Kidney (tissue), 14 donors: ENCODE measurements around the gene SPON1. TPM values are rescaled to one million over a fixed set of nuclear protein-coding genes. Genes with fewer than 3 reads are reported as not detected.
A peak's percentile ranks its signal among the peaks of the same experiment; 100 is the strongest.

ENCODE experiments used
- DNase-seq, 5 donors: peaks; one replicate each; pipeline ENCODE4 v3.0.0-alpha.2; 2013 to 2020
- FAIRE-seq: peaks from 2 replicates; lab custom pipeline; 2012; peaks lifted over from hg19 to GRCh38; lab: Jason Lieb, UNC
- H3K27ac ChIP-seq, 2 donors: one replicate each; pipeline ENCODE4 v1.7.0; 2013; ENCODE audit warnings: low read depth in 2 of 2, low read length in 2 of 2, inconsistent platforms in 1 of 2
- H3K27me3 ChIP-seq: one replicate; pipeline ENCODE4 v1.7.1; 2013; ENCODE audit warnings: low read length, inconsistent platforms; ENCODE audit not compliant: control insufficient read depth, insufficient read depth
- H3K36me3 ChIP-seq, 3 donors: one replicate each; pipeline versions ENCODE4 v1.7.0 to v1.7.1; 2013; ENCODE audit warnings: low read length in 3 of 3, control low read depth in 1 of 3, inconsistent platforms in 1 of 3; ENCODE audit not compliant: insufficient read depth in 3 of 3, control insufficient read depth in 2 of 3
- H3K4me1 ChIP-seq, 3 donors: one replicate each; pipeline versions ENCODE4 v1.7.0 to v1.7.1; 2013; ENCODE audit warnings: low read length in 3 of 3, inconsistent platforms in 1 of 3, low read depth in 1 of 3; ENCODE audit not compliant: control insufficient read depth in 2 of 3, insufficient read depth in 2 of 3
- H3K4me3 ChIP-seq, 3 donors: one replicate each; pipeline versions ENCODE4 v1.7.0 to v1.8.1; 2013; ENCODE audit warnings: low read length in 3 of 3, control low read depth in 1 of 3, inconsistent platforms in 1 of 3
- H3K9ac ChIP-seq, 3 donors: one replicate each; pipeline versions ENCODE4 v1.7.0 to v1.7.1; 2013; ENCODE audit warnings: low read length in 3 of 3, control low read depth in 1 of 3, inconsistent platforms in 1 of 3
- H3K9me3 ChIP-seq, 3 donors: one replicate each; pipeline versions ENCODE4 v1.7.0 to v1.7.1; 2013; ENCODE audit warnings: low read length in 3 of 3, control low read depth in 1 of 3, inconsistent platforms in 1 of 3; ENCODE audit not compliant: control insufficient read depth in 2 of 3, insufficient read depth in 1 of 3
- CTCF ChIP-seq: IDR thresholded peaks from 3 replicates; pipeline ENCODE4 v1.5.1; 2012; ENCODE audit warnings: mild to moderate bottlenecking, moderate library complexity, borderline replicate concordance; ENCODE audit not compliant: insufficient read depth; ENCODE audit errors: extremely low read depth
- intact Hi-C: fragments of 100-400 bp; cut with DNase I; formaldehyde crosslinking; loops from one replicate; pipeline ENCODE4 v1.11.1; 2022
- polyA plus RNA-seq: library from polyadenylated mRNA; stranded (reverse); fragments of 350-450 nt; fragmentation: Illumina TruSeq; extraction: RNeasy Lipid Tissue Mini Kit (QIAGEN cat#74804); gene quantifications from one replicate; pipeline ENCODE4 v1.2.3, GENCODE V29; 2014; ENCODE audit warnings: low read depth, low replicate concordance; ENCODE audit not compliant: insufficient read depth
- total RNA-seq: library from RNA; stranded (reverse); fragmentation: NEBNext Ultra II Directional; extraction: Animal tissue kit (Norgen Biotek cat#: 25700); gene quantifications from one replicate; pipeline ENCODE4 v1.2.1, GENCODE V29; 2021
- donor health status: control.
- donor health status: control.
- donor health status: control.
- donor health status: control.
- donor health status: control.
- donor health status: DM: yes; HTN: yes; CAD: no.
- donor health status: Normal renal cell carcinoma (clear cell type).

SPON1 gene
- total and polyA plus RNA-seq, 2 donors from 2014 or later, result 3.8 to 77.9 TPM

- H3K27ac ChIP-seq, result no peak overlapping the region
- no peak for FAIRE-seq
- intact Hi-C loops, result no loop called here
These were observed 327.9 kb downstream of the SPON1 start for GRCh38 chr11:14290422-14290821.

GRCh38 chr11:14299921-14300320, 337.4 kb downstream of the SPON1 start:
- TF ChIP-seq CTCF, result no peak
- no peak for FAIRE-seq
- no peak overlapping the region for H3K27ac ChIP-seq
- DNase-seq, result no peak
- H3K27me3 ChIP-seq, result no peaks in the 10 kb centered on the region
- H3K4me1 ChIP-seq, result peaks cover 0 to 7% (median 0%) of the 10 kb centered on the region in 3 donors
- no peaks in the 10 kb centered on the region for H3K36me3 ChIP-seq
- intact Hi-C loops, result loop anchor here (5.0 kb wide), 1 partner anchor 152 kb away; no protein-coding TSS in a partner anchor
- H3K4me3 ChIP-seq, result no peak overlapping the region
- H3K9ac ChIP-seq, result no peak overlapping the region
- no peaks in the 10 kb centered on the region for H3K9me3 ChIP-seq

More at GRCh38 chr11:14290422-14290821, 327.9 kb downstream of the SPON1 start:
- H3K27me3 ChIP-seq, result no peaks in the 10 kb centered on the region
- no peak overlapping the region for H3K9ac ChIP-seq
- no peak for TF ChIP-seq CTCF
- no peaks in the 10 kb centered on the region for H3K4me1 ChIP-seq
- H3K9me3 ChIP-seq, result no peaks in the 10 kb centered on the region
- peaks cover 0 to 4% (median 0%) of the 10 kb centered on the region in 3 donors for H3K36me3 ChIP-seq
- H3K4me3 ChIP-seq, result no peak overlapping the region
- DNase-seq, result no peak

GRCh38 chr11:14300661-14301304, 338.3 kb downstream of the SPON1 start:
- H3K4me1 ChIP-seq, result peaks cover 0 to 7% (median 0%) of the 10 kb centered on the region in 3 donors
- no peaks in the 10 kb centered on the region for H3K27me3 ChIP-seq
- peak; percentile 90 for TF ChIP-seq CTCF
- no peak overlapping the region for H3K27ac ChIP-seq
- no peaks in the 10 kb centered on the region for H3K9me3 ChIP-seq
- no peak overlapping the region for H3K4me3 ChIP-seq
- FAIRE-seq (peak; percentile 41), DNase-seq (peak in 4 of 5 donors; percentile 56 to 78 (median 64))
- intact Hi-C loops, result loop anchor here (5.0 kb wide), 1 partner anchor 152 kb away; no protein-coding TSS in a partner anchor
- no peak overlapping the region for H3K9ac ChIP-seq
- H3K36me3 ChIP-seq, result no peaks in the 10 kb centered on the region
